SJSA1 (cell line): Measurements from ENCODE around the gene SIRPA. TPM values are rescaled to one million over a fixed set of nuclear protein-coding genes. Genes with fewer than 3 reads are reported as not detected.

Experiments
- DNase-seq, 2 experiments: peaks; one replicate each; pipeline ENCODE4 v3.0.0-alpha.2; 2015 to 2020; ENCODE audit warnings: low spot score in 2 of 2, low read depth in 1 of 2
- H3K27ac ChIP-seq: fragments of 250-450 bp; sonication (Bioruptor Pico); 2 replicates; pipeline ENCODE4 v1.5.1; 2020; ENCODE audit warnings: mild to moderate bottlenecking, moderate library complexity
- H3K27me3 ChIP-seq: fragments of 250-450 bp; sonication (Bioruptor Pico); replicated peaks from 2 replicates; pipeline ENCODE4 v1.5.1; 2020; ENCODE audit warnings: mild to moderate bottlenecking, moderate library complexity
- H3K36me3 ChIP-seq: fragments of 250-450 bp; sonication (Bioruptor Pico); 2 replicates; pipeline ENCODE4 v1.5.1; 2020; ENCODE audit warnings: mild to moderate bottlenecking
- H3K4me1 ChIP-seq: fragments of 250-450 bp; sonication (Bioruptor Pico); replicated peaks from 2 replicates; pipeline ENCODE4 v1.6.1; 2021; ENCODE audit warnings: mild to moderate bottlenecking
- H3K4me3 ChIP-seq: fragments of 250-450 bp; sonication (Bioruptor Pico); 2 replicates; pipeline ENCODE4 v1.5.1; 2020; ENCODE audit warnings: mild to moderate bottlenecking
- H3K9me3 ChIP-seq: fragments of 250-450 bp; sonication (Bioruptor Pico); replicated peaks from 2 replicates; pipeline ENCODE4 v1.5.1; 2020; ENCODE audit warnings: mild to moderate bottlenecking
- total RNA-seq: library from RNA; depleted of rRNA; stranded (reverse); fragments of >200 nt; shearing (Covaris generic); gene quantifications from 2 replicates; pipeline ENCODE4 v1.2.3, GENCODE V29; 2014

SIRPA gene
- total RNA-seq, 1 experiment from 2014 or later: 4.7 TPM

- no peak overlapping the region for H3K27ac ChIP-seq
- H3K4me3 ChIP-seq: no peak overlapping the region
- no peaks in the 10 kb centered on the region for H3K4me1 ChIP-seq
- no peaks in the 10 kb centered on the region for H3K36me3 ChIP-seq
- no peaks in the 10 kb centered on the region for H3K9me3 ChIP-seq
- DNase-seq: no peak
- H3K27me3 ChIP-seq: peaks cover 17% of the 10 kb centered on the region
Observed at GRCh38 chr20:1951436-1952115, 56.4 kb downstream of the SIRPA start.

- Histone ChIP-seq H3K27me3 (peaks cover 16% of the 10 kb centered on the region), H3K9me3 (no peaks in the 10 kb centered on the region)
Observed at GRCh38 chr20:1952737-1953530, 57.7 kb downstream of the SIRPA start.

DNA sequence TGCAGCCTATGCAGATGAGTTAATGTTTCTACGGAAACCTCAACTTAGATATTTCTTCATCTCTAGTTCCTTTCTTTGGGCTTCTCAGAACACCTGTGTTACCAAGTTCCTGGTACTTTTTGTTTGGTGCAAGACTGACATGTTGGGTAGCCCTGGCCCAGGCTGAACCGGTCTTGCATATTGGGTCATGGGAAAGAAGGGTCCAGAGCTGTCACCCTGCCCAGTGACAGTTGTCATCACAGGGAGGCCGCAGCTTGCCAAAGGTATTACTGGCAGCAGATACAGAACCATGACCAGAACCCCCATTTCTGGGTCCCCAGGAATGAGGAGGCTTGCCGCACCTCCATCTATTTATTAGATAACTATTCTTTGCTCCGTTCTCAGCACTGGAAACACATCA, 58.4 kb downstream of the SIRPA start:
- Histone ChIP-seq H3K4me3 (no peak overlapping the region), H3K9me3 (no peaks in the 10 kb centered on the region), H3K27ac (no peak overlapping the region), H3K4me1 (no peaks in the 10 kb centered on the region), H3K36me3 (no peaks in the 10 kb centered on the region), H3K27me3 (peaks cover 16% of the 10 kb centered on the region)
- DNase-seq: no peak

More at GRCh38 chr20:1952737-1953530, 57.7 kb downstream of the SIRPA start:
- no peak overlapping the region for H3K27ac ChIP-seq
- no peak for DNase-seq
- H3K4me1 ChIP-seq: no peaks in the 10 kb centered on the region
- H3K4me3 ChIP-seq: no peak overlapping the region
- no peaks in the 10 kb centered on the region for H3K36me3 ChIP-seq

DNA sequence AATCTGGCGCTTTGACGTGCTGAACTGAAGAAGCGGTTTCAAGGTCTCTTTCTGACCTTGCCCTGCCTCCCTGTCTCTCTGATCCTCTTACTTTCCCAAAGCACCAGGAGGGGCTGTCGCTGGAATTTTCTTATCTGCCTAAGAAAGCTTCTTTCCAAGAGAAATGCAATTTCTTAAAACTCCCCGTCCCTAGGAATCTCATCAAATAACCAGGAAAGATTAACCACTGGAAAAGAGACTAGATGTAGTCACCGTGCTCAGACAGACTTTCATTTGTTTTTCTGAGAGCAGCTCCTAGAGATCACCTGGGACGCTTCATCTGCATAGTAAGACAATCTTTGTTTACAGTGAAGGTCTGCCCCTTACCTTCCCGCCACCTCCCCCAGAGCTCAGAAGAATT, 60.0 kb downstream of the SIRPA start:
- Histone ChIP-seq H3K27me3 (peaks cover 16% of the 10 kb centered on the region), H3K9me3 (no peaks in the 10 kb centered on the region), H3K4me1 (no peaks in the 10 kb centered on the region), H3K27ac (no peak overlapping the region), H3K4me3 (no peak overlapping the region), H3K36me3 (no peaks in the 10 kb centered on the region)
- DNase-seq: no peak

DNA sequence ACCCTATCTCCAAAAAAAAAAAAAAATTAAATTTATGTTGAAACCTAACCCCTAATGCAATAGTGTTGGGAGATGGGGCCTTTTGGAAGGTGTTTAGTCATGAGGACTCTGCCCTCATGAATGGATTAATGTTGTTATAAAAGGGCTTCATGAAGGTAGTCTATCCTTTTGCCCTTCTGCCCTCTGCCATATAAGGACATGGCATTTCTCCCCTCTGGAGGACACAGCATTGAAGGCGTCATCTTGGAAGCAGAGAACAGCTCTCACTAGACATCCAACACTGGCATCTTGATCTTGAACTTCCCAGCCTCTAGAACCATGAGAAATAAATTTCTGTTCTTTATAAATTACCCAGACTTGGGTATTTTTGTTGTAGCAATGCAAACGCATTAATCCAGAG, 63.2 kb downstream of the SIRPA start:
- H3K36me3 ChIP-seq: no peaks in the 10 kb centered on the region
- H3K27ac ChIP-seq: no peak overlapping the region
- no peaks in the 10 kb centered on the region for H3K9me3 ChIP-seq
- H3K4me3 ChIP-seq: no peak overlapping the region
- no peaks in the 10 kb centered on the region for H3K4me1 ChIP-seq
- no peak for DNase-seq
- H3K27me3 ChIP-seq: peaks cover 8% of the 10 kb centered on the region; the same call in 1 of the 2 replicates

GRCh38 chr20:1959156-1959555, 63.9 kb downstream of the SIRPA start:
- H3K36me3 ChIP-seq: no peaks in the 10 kb centered on the region
- H3K9me3 ChIP-seq: no peaks in the 10 kb centered on the region
- H3K27me3 ChIP-seq: peaks cover 15% of the 10 kb centered on the region
- no peaks in the 10 kb centered on the region for H3K4me1 ChIP-seq
- no peak for DNase-seq
- no peak overlapping the region for H3K27ac ChIP-seq
- no peak overlapping the region for H3K4me3 ChIP-seq

DNA sequence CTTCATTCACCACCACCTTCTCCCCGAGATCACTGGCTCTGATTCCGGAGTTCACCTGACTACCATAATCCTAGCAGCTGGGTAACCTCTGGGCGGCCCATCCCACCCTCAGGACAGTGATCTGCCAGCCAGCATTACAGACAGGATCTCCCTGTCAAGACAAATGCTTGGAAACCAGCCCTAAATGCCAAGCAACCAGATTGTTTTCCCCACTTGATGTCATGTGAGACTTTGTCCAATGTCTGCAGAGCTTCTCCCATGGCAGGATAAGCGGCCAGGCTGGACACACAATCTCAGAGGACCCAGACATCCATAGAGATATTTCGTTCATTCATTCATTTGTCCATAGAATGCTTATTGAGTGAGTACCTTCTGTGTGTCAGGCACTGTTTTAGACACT, 66.2 kb downstream of the SIRPA start:
- H3K9me3 ChIP-seq: no peaks in the 10 kb centered on the region
- H3K36me3 ChIP-seq: no peaks in the 10 kb centered on the region
- H3K27me3 ChIP-seq: peaks cover 26% of the 10 kb centered on the region
- H3K4me3 ChIP-seq: no peak overlapping the region
- peaks cover 5% of the 10 kb centered on the region for H3K4me1 ChIP-seq
- H3K27ac ChIP-seq: no peak overlapping the region
- DNase-seq: no peak

DNA sequence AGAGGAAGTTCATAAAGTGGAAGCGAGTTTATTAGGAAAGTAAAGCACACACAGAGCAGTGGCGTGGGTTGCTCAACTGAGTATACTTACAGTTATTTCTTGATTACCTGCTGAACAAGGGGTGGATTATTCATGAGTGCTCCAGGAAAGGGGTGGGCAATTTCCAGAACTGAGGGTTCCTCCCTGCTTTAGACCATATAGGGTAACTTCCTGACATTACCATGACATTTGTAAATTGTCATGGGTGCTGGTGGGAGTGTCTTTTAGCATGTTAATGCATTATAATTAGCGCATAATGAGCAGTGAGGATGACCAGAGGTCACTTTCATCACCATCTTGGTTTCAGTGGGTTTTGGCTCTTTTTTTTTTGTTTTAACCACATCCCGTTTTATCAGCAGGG, 68.9 kb downstream of the SIRPA start:
- no peak for DNase-seq
- Histone ChIP-seq H3K4me3 (no peak overlapping the region), H3K36me3 (no peaks in the 10 kb centered on the region), H3K27me3 (peaks cover 32% of the 10 kb centered on the region), H3K4me1 (peaks cover 5% of the 10 kb centered on the region), H3K27ac (no peak overlapping the region), H3K9me3 (no peaks in the 10 kb centered on the region)

GRCh38 chr20:1964659-1965405, 69.6 kb downstream of the SIRPA start:
- Histone ChIP-seq H3K9me3 (no peaks in the 10 kb centered on the region), H3K4me3 (no peak overlapping the region), H3K27me3 (peaks cover 36% of the 10 kb centered on the region)

GRCh38 chr20:1965520-1966351, 70.5 kb downstream of the SIRPA start:
- no peak overlapping the region for H3K4me3 ChIP-seq
- H3K36me3 ChIP-seq: no peaks in the 10 kb centered on the region
- peaks cover 43% of the 10 kb centered on the region for H3K27me3 ChIP-seq
- H3K9me3 ChIP-seq: no peaks in the 10 kb centered on the region
- no peak overlapping the region for H3K27ac ChIP-seq
- peaks cover 5% of the 10 kb centered on the region for H3K4me1 ChIP-seq
- peak; percentile 61 to 69 for DNase-seq

More at GRCh38 chr20:1964659-1965405, 69.6 kb downstream of the SIRPA start:
- H3K36me3 ChIP-seq: no peaks in the 10 kb centered on the region
- no peak for DNase-seq
- no peak overlapping the region for H3K27ac ChIP-seq
- H3K4me1 ChIP-seq: peaks cover 5% of the 10 kb centered on the region

- Histone ChIP-seq H3K36me3 (no peaks in the 10 kb centered on the region), H3K9me3 (no peaks in the 10 kb centered on the region), H3K27me3 (peaks cover 41% of the 10 kb centered on the region), H3K4me3 (no peak overlapping the region), H3K4me1 (peaks cover 5% of the 10 kb centered on the region), H3K27ac (no peak overlapping the region)
- DNase-seq: no peak
Observed at GRCh38 chr20:1968964-1969363, 73.8 kb downstream of the SIRPA start.

GRCh38 chr20:1971893-1972586, 76.8 kb downstream of the SIRPA start:
- H3K36me3 ChIP-seq: no peaks in the 10 kb centered on the region
- H3K9me3 ChIP-seq: no peaks in the 10 kb centered on the region
- H3K27ac ChIP-seq: no peak overlapping the region
- H3K27me3 ChIP-seq: peaks cover 28% of the 10 kb centered on the region
- H3K4me1 ChIP-seq: no peaks in the 10 kb centered on the region
- no peak overlapping the region for H3K4me3 ChIP-seq
- DNase-seq: no peak
